Ovary (tissue), 9 donors: ENCODE data around the gene KCNAB2. TPM values are rescaled to one million over a fixed set of nuclear protein-coding genes. Genes with fewer than 3 reads are reported as not detected.

Source experiments
- DNase-seq, 5 donors: peaks; one replicate each; pipeline ENCODE4 v3.0.0-alpha.2; 2019 to 2020
- H3K27ac ChIP-seq, 2 donors: fragments of 200-600 bp; one replicate each; pipeline versions ENCODE4 v1.5.1 to v1.8.0; 2019 to 2022
- H3K27me3 ChIP-seq: fragments of 200-600 bp; one replicate; pipeline ENCODE4 v1.8.0; 2022
- H3K36me3 ChIP-seq: fragments of 200-600 bp; sonication (generic); one replicate; pipeline ENCODE4 v1.5.1; 2019
- H3K4me1 ChIP-seq: one replicate; pipeline ENCODE4 v1.8.1; 2013; ENCODE audit warnings: mild to moderate bottlenecking, moderate library complexity; ENCODE audit not compliant: insufficient read depth
- H3K4me3 ChIP-seq: fragments of 200-600 bp; sonication (generic); one replicate; pipeline ENCODE4 v1.5.1; 2017
- H3K9me3 ChIP-seq, 2 donors: fragments of 200-600 bp in 1 of 2; sonication (generic) in 1 of 2; one replicate each; pipeline versions ENCODE4 v1.5.1 to v1.8.1; 2013 to 2019; ENCODE audit warnings: mild to moderate bottlenecking in 1 of 2, moderate library complexity in 1 of 2
- CTCF ChIP-seq, 3 donors: fragments of 450-650 bp in 2 of 3; fragments of 200-600 bp in 1 of 3; IDR thresholded peaks; one replicate each; pipeline versions ENCODE4 v1.5.1 to v1.8.0; 2016 to 2022; ENCODE audit warnings: antibody characterized with exemption in 3 of 3, mild to moderate bottlenecking in 1 of 3
- EP300 ChIP-seq: sonication (generic); formaldehyde crosslinking; IDR thresholded peaks from one replicate; pipeline ENCODE4 v1.6.1; 2017; ENCODE audit warnings: antibody characterized with exemption
- POLR2A ChIP-seq: fragments of 450-650 bp; IDR thresholded peaks from one replicate; pipeline ENCODE4 v1.6.1; 2017; ENCODE audit warnings: antibody characterized with exemption, mild to moderate bottlenecking, moderate library complexity
- WGBS, 3 donors: extraction: QIAGEN DNeasy Blood & Tissue Kit in 1 of 3; methylation state at CpG; one replicate each; pipeline versions ENCODE4 v1.1.5 to v1.1.7; 2013 to 2017; 5-methylcytosine and 5-hydroxymethylcytosine counted together
- intact Hi-C, 4 donors: fragments of 100-400 bp; cut with DNase I; formaldehyde crosslinking; loops; one replicate each; pipeline versions ENCODE4 v1.11.0 to v1.15.1; 2022 to 2023
- polyA plus RNA-seq, 2 donors: library from polyadenylated mRNA; stranded (reverse); fragments of 200-250 nt in 1 of 2; fragments of 350-450 nt in 1 of 2; fragmentation: Illumina TruSeq in 1 of 2; extraction: RNeasy Lipid Tissue Mini Kit (QIAGEN cat#74804) in 1 of 2; gene quantifications; one replicate each; pipeline ENCODE4 v1.2.3, GENCODE V29; 2013 to 2014
- total RNA-seq, 7 donors: library from RNA; depleted of rRNA in 2 of 7; stranded (reverse); fragments of >200 nt in 2 of 7; fragmentation: NEBNext Ultra II Directional in 3 of 7; extraction: Animal tissue kit (Norgen Biotek cat#: 25700) in 3 of 7; gene quantifications; one replicate each; pipeline versions ENCODE4 v1.1.0 to v1.2.4, GENCODE V29; 2016 to 2023
- donor health status: DM: no; HTN: no; CAD: no; lungs with moderate emphysema.
- donor health status: DM: no; HTN: no; CAD: no.
- donor health status: Bipolar disorder and iron deficiency.
- donor health status: DM: yes; HTN: yes; CAD: no.
- donor health status: DM: no; HTN: no; CAD: no.
- donor health status: DM: yes; HTN: yes; CAD: no.

Gene KCNAB2
- total and polyA plus RNA-seq, 9 donors: 2.9 to 18.3 (median 7.1) TPM

GRCh38 chr1:6086762-6087376, 41.2 kb downstream of the KCNAB2 start:
- Histone ChIP-seq H3K27me3 (no peaks in the 10 kb centered on the region), H3K4me1 (no peaks in the 10 kb centered on the region), H3K27ac (no peak overlapping the region), H3K4me3 (no peak overlapping the region), H3K36me3 (no peaks in the 10 kb centered on the region), H3K9me3 (no peaks in the 10 kb centered on the region)
- DNase-seq: no peak
- intact Hi-C loops: no loop called here
- 36 to 46% (median 38%) methylated on average over 15 of the region's 15 CpGs for WGBS, 3 donors
- TF ChIP-seq CTCF (IDR thresholded peaks at IDR 0.05) (no peak), EP300 (no peak), POLR2A (no peak)

- WGBS, 3 donors: 64 to 80% (median 68%) methylated on average over 14 of the region's 14 CpGs
- H3K27ac ChIP-seq: no peak overlapping the region
- no peaks in the 10 kb centered on the region for H3K4me1 ChIP-seq
- no peak overlapping the region for H3K4me3 ChIP-seq
- intact Hi-C loops: no loop called here
- H3K27me3 ChIP-seq: no peaks in the 10 kb centered on the region
- no peak for DNase-seq
- no peaks in the 10 kb centered on the region for H3K36me3 ChIP-seq
- TF ChIP-seq EP300 (no peak), CTCF (IDR thresholded peaks at IDR 0.05) (no peak), POLR2A (no peak)
- no peaks in the 10 kb centered on the region for H3K9me3 ChIP-seq
Observed at GRCh38 chr1:6087377-6087772, 41.7 kb downstream of the KCNAB2 start.

GRCh38 chr1:6087958-6088357, 42.3 kb downstream of the KCNAB2 start:
- H3K4me1 ChIP-seq: no peaks in the 10 kb centered on the region

GRCh38 chr1:6088956-6089355, 43.3 kb downstream of the KCNAB2 start:
- no peaks in the 10 kb centered on the region for H3K36me3 ChIP-seq
- intact Hi-C loops: no loop called here
- no peaks in the 10 kb centered on the region for H3K4me1 ChIP-seq
- H3K4me3 ChIP-seq: no peak overlapping the region
- TF ChIP-seq POLR2A (no peak), EP300 (no peak), CTCF (IDR thresholded peaks at IDR 0.05) (no peak)
- no peaks in the 10 kb centered on the region for H3K9me3 ChIP-seq
- H3K27ac ChIP-seq: no peak overlapping the region
- H3K27me3 ChIP-seq: no peaks in the 10 kb centered on the region
- WGBS, 3 donors: 86 to 89% (median 86%) methylated on average over 17 to 19 of the region's 19 CpGs
- DNase-seq: no peak

More at GRCh38 chr1:6087958-6088357, 42.3 kb downstream of the KCNAB2 start:
- no peak overlapping the region for H3K4me3 ChIP-seq
- WGBS, 3 donors: 90 to 95% (median 94%) methylated on average over 6 of the region's 6 CpGs
- no peak for TF ChIP-seq EP300
- no peak for TF ChIP-seq POLR2A
- TF ChIP-seq CTCF (IDR thresholded peaks at IDR 0.05): no peak
- DNase-seq: no peak
- intact Hi-C loops: no loop called here
- H3K27me3 ChIP-seq: no peaks in the 10 kb centered on the region
- H3K9me3 ChIP-seq: no peaks in the 10 kb centered on the region
- H3K27ac ChIP-seq: no peak overlapping the region
- no peaks in the 10 kb centered on the region for H3K36me3 ChIP-seq
